Uterus (tissue), 4 donors: ENCODE results near the gene C12orf50. TPM values are rescaled to one million over a fixed set of nuclear protein-coding genes. Genes with fewer than 3 reads are reported as not detected.

Experiments
- DNase-seq, 2 donors: peaks; one replicate each; pipeline ENCODE4 v3.0.0-alpha.2; 2019 to 2020
- H3K27ac ChIP-seq, 2 donors: fragments of 200-600 bp; sonication (generic); 1 replicate in 1 of 2; 2 replicates in 1 of 2; pipeline ENCODE4 v1.5.1; 2016 to 2018
- H3K27me3 ChIP-seq, 2 donors: fragments of 200-600 bp; sonication (generic); one replicate each; pipeline ENCODE4 v1.5.1; 2018 to 2019; ENCODE audit warnings: control low read depth in 1 of 2
- H3K36me3 ChIP-seq, 2 donors: fragments of 200-600 bp; sonication (generic); one replicate each; pipeline ENCODE4 v1.5.1; 2019; ENCODE audit warnings: control low read depth in 1 of 2
- H3K4me1 ChIP-seq, 2 donors: fragments of 200-600 bp; sonication (generic); one replicate each; pipeline ENCODE4 v1.5.1; 2018 to 2019; ENCODE audit warnings: control low read depth in 1 of 2
- H3K4me3 ChIP-seq, 2 donors: fragments of 200-600 bp; sonication (generic); 1 replicate in 1 of 2; 2 replicates in 1 of 2; pipeline ENCODE4 v1.5.1; 2018 to 2019; ENCODE audit warnings: mild to moderate bottlenecking in 1 of 2
- H3K9me3 ChIP-seq, 2 donors: fragments of 200-600 bp; sonication (generic); one replicate each; pipeline ENCODE4 v1.5.1; 2019; ENCODE audit warnings: control low read depth in 1 of 2
- POLR2A ChIP-seq, 2 donors: fragments of 450-650 bp; IDR thresholded peaks; one replicate each; pipeline ENCODE4 v1.6.1; 2016; ENCODE audit warnings: antibody characterized with exemption in 2 of 2, mild to moderate bottlenecking in 1 of 2, moderate library complexity in 1 of 2
- intact Hi-C: fragments of 100-400 bp; cut with DNase I; formaldehyde crosslinking; loops from one replicate; pipeline ENCODE4 v1.15.1; 2023; ENCODE audit warnings: low total_unique reads
- small RNA-seq: library from RNA; depleted of rRNA; stranded (forward); fragments of <200 nt; gene quantifications from one replicate; pipeline ENCODE3, GENCODE V24; 2016
- total RNA-seq, 4 donors: library from RNA; depleted of rRNA in 3 of 4; stranded (reverse); fragments of >200 nt in 3 of 4; gene quantifications; one replicate each; pipeline versions ENCODE4 v1.1.0 to v1.2.4, GENCODE V29; 2014 to 2023
- TF ChIP-seq, protein P1 (sequence below), 4 experiments: fragments of 200-600 bp in 2 of 4; fragments of 450-650 bp in 2 of 4; sonication (generic) in 2 of 4; IDR thresholded peaks; one replicate each; pipeline ENCODE4 v1.5.1; 2016 to 2019; ENCODE audit warnings: antibody characterized with exemption in 4 of 4, mild to moderate bottlenecking in 2 of 4, moderate library complexity in 1 of 4
- donor health status: DM: yes; HTN: yes; CAD: no.

Gene C12orf50
- total RNA-seq, 4 donors from 2014 or later: 0.40 to 7.7 TPM; not detected in 2

DNA sequence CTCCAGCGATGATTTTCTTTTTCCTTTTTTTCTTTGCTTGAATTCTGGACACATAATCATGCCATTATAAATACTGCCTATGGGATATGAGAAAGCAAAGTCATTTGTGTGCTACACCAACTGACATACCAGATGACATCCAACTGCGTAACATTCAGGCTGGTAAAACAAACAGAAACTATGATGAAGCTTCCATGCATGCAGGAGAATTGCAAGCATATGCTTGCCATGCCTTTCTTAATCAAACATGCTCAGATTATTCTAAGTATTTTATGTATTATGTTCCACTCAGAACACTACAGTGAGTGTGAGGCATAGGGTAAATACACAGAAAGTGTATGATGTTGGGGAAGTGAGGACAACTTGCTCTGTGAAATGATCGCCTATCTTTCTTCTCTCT, 97.4 kb downstream of the C12orf50 start:
- H3K9me3 ChIP-seq: no peaks in the 10 kb centered on the region
- no peaks in the 10 kb centered on the region for H3K4me1 ChIP-seq
- DNase-seq: no peak

DNA sequence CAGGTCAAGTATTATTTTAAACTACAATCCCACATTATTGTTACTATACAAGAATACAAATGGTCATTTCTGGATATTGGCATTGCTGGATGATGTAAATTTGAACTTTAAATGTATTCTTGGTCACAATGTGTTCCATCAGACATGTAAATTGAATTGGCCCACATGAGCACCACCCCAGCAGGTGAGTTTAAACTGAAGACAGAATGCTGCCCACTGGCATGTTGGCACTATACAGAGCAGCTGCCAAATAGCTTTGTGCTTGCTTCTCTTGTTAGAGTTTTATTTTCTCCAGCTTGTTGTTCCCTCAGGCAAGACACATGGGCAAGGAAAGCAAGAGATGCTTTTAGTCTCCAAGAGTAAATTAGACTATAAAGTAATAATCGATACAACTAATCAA, 98.6 kb downstream of the C12orf50 start:
- H3K36me3 ChIP-seq: no peaks in the 10 kb centered on the region
- DNase-seq: no peak

More for the DNA sequence above, 97.4 kb downstream of the C12orf50 start:
- no peak overlapping the region for H3K4me3 ChIP-seq
- H3K36me3 ChIP-seq: no peaks in the 10 kb centered on the region
- H3K27ac ChIP-seq: no peak overlapping the region
- no peaks in the 10 kb centered on the region for H3K27me3 ChIP-seq
- no peak for TF ChIP-seq POLR2A (IDR thresholded peaks at IDR 0.05)
- TF ChIP-seq, protein P1, sequence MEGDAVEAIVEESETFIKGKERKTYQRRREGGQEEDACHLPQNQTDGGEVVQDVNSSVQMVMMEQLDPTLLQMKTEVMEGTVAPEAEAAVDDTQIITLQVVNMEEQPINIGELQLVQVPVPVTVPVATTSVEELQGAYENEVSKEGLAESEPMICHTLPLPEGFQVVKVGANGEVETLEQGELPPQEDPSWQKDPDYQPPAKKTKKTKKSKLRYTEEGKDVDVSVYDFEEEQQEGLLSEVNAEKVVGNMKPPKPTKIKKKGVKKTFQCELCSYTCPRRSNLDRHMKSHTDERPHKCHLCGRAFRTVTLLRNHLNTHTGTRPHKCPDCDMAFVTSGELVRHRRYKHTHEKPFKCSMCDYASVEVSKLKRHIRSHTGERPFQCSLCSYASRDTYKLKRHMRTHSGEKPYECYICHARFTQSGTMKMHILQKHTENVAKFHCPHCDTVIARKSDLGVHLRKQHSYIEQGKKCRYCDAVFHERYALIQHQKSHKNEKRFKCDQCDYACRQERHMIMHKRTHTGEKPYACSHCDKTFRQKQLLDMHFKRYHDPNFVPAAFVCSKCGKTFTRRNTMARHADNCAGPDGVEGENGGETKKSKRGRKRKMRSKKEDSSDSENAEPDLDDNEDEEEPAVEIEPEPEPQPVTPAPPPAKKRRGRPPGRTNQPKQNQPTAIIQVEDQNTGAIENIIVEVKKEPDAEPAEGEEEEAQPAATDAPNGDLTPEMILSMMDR (IDR thresholded peaks at IDR 0.05): no peak
- intact Hi-C loops: no loop called here

More for the DNA sequence above, 98.6 kb downstream of the C12orf50 start:
- no peaks in the 10 kb centered on the region for H3K9me3 ChIP-seq
- no peaks in the 10 kb centered on the region for H3K4me1 ChIP-seq
- H3K27me3 ChIP-seq: no peaks in the 10 kb centered on the region
- H3K27ac ChIP-seq: no peak overlapping the region
- TF ChIP-seq, protein P1 (IDR thresholded peaks at IDR 0.05): no peak
- TF ChIP-seq POLR2A (IDR thresholded peaks at IDR 0.05): no peak
- intact Hi-C loops: no loop called here
- no peak overlapping the region for H3K4me3 ChIP-seq

Small RNAs within 50 kb of the gene (small RNA-seq; reads per million reads assigned to genes)
- gene RNA5SP364: not detected

Other genes with a start within 250 kb of the C12orf50 start
- gene CEP290, start 112.7 kb upstream of the C12orf50 start, total RNA-seq: 10 to 100 TPM in 2 of 4 donors, 1 to 10 TPM in 2; 5.6 to 77.8 (median 16.3) TPM
- gene TMTC3, start 112.9 kb upstream of the C12orf50 start, total RNA-seq: 10 to 100 TPM in 3 of 4 donors, 1 to 10 TPM in 1; 9.0 to 86.5 (median 20.0) TPM